ENCODE data around the gene AACS.

AACS gene

GRCh38 chr12:125159702-125160101 is 94.5 kb downstream of the AACS start:
- DNase-seq, result no peak

GRCh38 chr12:125160281-125160955 is 95.2 kb downstream of the AACS start:
- no peak for DNase-seq

- no peak for DNase-seq
Observed at GRCh38 chr12:125161712-125162022, 96.4 kb downstream of the AACS start.

- DNase-seq, result no peak
Observed at GRCh38 chr12:125162489-125163028, 97.3 kb downstream of the AACS start.

- DNase-seq, result no peak
Observed at GRCh38 chr12:125163148-125163547, 97.9 kb downstream of the AACS start.

GRCh38 chr12:125164541-125164940 is 99.3 kb downstream of the AACS start:
- DNase-seq, result no peak

GRCh38 chr12:125166041-125166440 is 100.8 kb downstream of the AACS start:
- no peak for DNase-seq

- no peak for DNase-seq
Observed at GRCh38 chr12:125167658-125168057, 102.4 kb downstream of the AACS start.

- no peak for DNase-seq
Observed at GRCh38 chr12:125169451-125169850, 104.2 kb downstream of the AACS start.

- no peak for DNase-seq
Observed at GRCh38 chr12:125169870-125170269, 104.6 kb downstream of the AACS start.

- DNase-seq, result no peak
Observed at GRCh38 chr12:125171267-125171666, 106.0 kb downstream of the AACS start.

- no peak for DNase-seq
Observed at GRCh38 chr12:125172231-125172850, 107.1 kb downstream of the AACS start.

- DNase-seq, result no peak
Observed at GRCh38 chr12:125175576-125175975, 110.3 kb downstream of the AACS start.

GRCh38 chr12:125178222-125178621 is 113.0 kb downstream of the AACS start:
- DNase-seq, result no peak

GRCh38 chr12:125180144-125180543 is 114.9 kb downstream of the AACS start:
- no peak for DNase-seq

GRCh38 chr12:125181107-125181506 is 115.9 kb downstream of the AACS start:
- no peak for DNase-seq

- peak in 1 of 2 experiments; percentile 14 for DNase-seq
Observed at GRCh38 chr12:125183187-125184067, 118.2 kb downstream of the AACS start.

- no peak for DNase-seq
Observed at GRCh38 chr12:125184213-125184967, 119.2 kb downstream of the AACS start.

- DNase-seq, result no peak
Observed at GRCh38 chr12:125185311-125185739, 120.1 kb downstream of the AACS start.

- DNase-seq, result no peak
Observed at GRCh38 chr12:125185740-125186470, 120.7 kb downstream of the AACS start, which contains the start of gene TMEM132B. Gene TMEM132B (plus strand): TSS chr12:125186386.

- no peak for DNase-seq
Observed at GRCh38 chr12:125186471-125187147, 121.4 kb downstream of the AACS start.

All from cerebellar nuclear complex (tissue), 1 donor.